ENCODE results near the gene GMPR2. TPM values are rescaled to one million over a fixed set of nuclear protein-coding genes. Genes with fewer than 3 reads are reported as not detected.

GMPR2 gene
- total RNA-seq, 1 experiment from 2014 or later: 85.8 TPM

GRCh38 chr14:24273422-24273998, 40.8 kb downstream of the GMPR2 start:
- CTCF ChIA-PET: interaction anchor here (0.5 kb wide), 1 partner anchor 547 kb away, joined by 7 read pairs; no protein-coding TSS in a partner anchor
- intact Hi-C loops (cut with micrococcal nuclease; ENCODE audit: unreplicated experiment): no loop called here
- BruUV-seq (replicated peaks): no TSS peak

GRCh38 chr14:24274101-24274543, 41.4 kb downstream of the GMPR2 start:
- DNase-seq (ENCODE audit: low spot score): no peak
- Histone ChIP-seq H3K4me1 (ENCODE audit: insufficient read depth, low read length, poor library complexity, severe bottlenecking) (peaks cover 4% of the 10 kb centered on the region), H3K27ac (ENCODE audit: low read depth, low read length, poor library complexity, severe bottlenecking) (no peak overlapping the region), H3K4me3 (ENCODE audit: low read depth, low read length, poor library complexity, severe bottlenecking) (no peak overlapping the region), H3K27me3 (replicated peaks; ENCODE audit: insufficient read depth, low read depth, low read length, poor library complexity) (no peaks in the 10 kb centered on the region), H3K9me3 (ENCODE audit: low read depth, low read length, poor library complexity, severe bottlenecking) (no peaks in the 10 kb centered on the region), H3K36me3 (ENCODE audit: insufficient read depth, low read length, poor library complexity, severe bottlenecking) (no peaks in the 10 kb centered on the region)
- CTCF ChIA-PET: no interaction called here
- POLR2A ChIA-PET (ENCODE audit: low non-redundant PET): no interaction called here
- intact Hi-C loops (cut with micrococcal nuclease; ENCODE audit: unreplicated experiment): no loop called here
- TF ChIP-seq EZH2 (IDR thresholded peaks at IDR 0.05; ENCODE audit: borderline replicate concordance, low read depth, low read length, poor library complexity, severe bottlenecking) (no peak), CTCF (conservative IDR thresholded peaks at IDR 0.05; ENCODE audit: low read depth, low read length) (no peak)
- no TSS peak for BruUV-seq (replicated peaks)

More at GRCh38 chr14:24273422-24273998, 40.8 kb downstream of the GMPR2 start:
- POLR2A ChIA-PET (ENCODE audit: low non-redundant PET): no interaction called here
- H3K36me3 ChIP-seq (ENCODE audit: insufficient read depth, low read length, poor library complexity, severe bottlenecking): no peaks in the 10 kb centered on the region
- no peak overlapping the region for H3K4me3 ChIP-seq (ENCODE audit: low read depth, low read length, poor library complexity, severe bottlenecking)
- H3K27ac ChIP-seq (ENCODE audit: low read depth, low read length, poor library complexity, severe bottlenecking): no peak overlapping the region
- peaks cover 4% of the 10 kb centered on the region for H3K4me1 ChIP-seq (ENCODE audit: insufficient read depth, low read length, poor library complexity, severe bottlenecking)
- no peaks in the 10 kb centered on the region for H3K9me3 ChIP-seq (ENCODE audit: low read depth, low read length, poor library complexity, severe bottlenecking)
- DNase-seq (ENCODE audit: low spot score): peak; percentile 10
- no peaks in the 10 kb centered on the region for H3K27me3 ChIP-seq (replicated peaks; ENCODE audit: insufficient read depth, low read depth, low read length, poor library complexity)
- TF ChIP-seq EZH2 (IDR thresholded peaks at IDR 0.05; ENCODE audit: borderline replicate concordance, low read depth, low read length, poor library complexity, severe bottlenecking) (no peak), CTCF (conservative IDR thresholded peaks at IDR 0.05; ENCODE audit: low read depth, low read length) (0 out of 2 replicates have a peak, but pooled peaks have one; percentile 14)

GRCh38 chr14:24277071-24277470, 44.3 kb downstream of the GMPR2 start:
- Histone ChIP-seq H3K27ac (ENCODE audit: low read depth, low read length, poor library complexity, severe bottlenecking) (no peak overlapping the region), H3K4me3 (ENCODE audit: low read depth, low read length, poor library complexity, severe bottlenecking) (no peak overlapping the region), H3K4me1 (ENCODE audit: insufficient read depth, low read length, poor library complexity, severe bottlenecking) (no peaks in the 10 kb centered on the region), H3K27me3 (replicated peaks; ENCODE audit: insufficient read depth, low read depth, low read length, poor library complexity) (no peaks in the 10 kb centered on the region), H3K9me3 (ENCODE audit: low read depth, low read length, poor library complexity, severe bottlenecking) (no peaks in the 10 kb centered on the region), H3K36me3 (ENCODE audit: insufficient read depth, low read length, poor library complexity, severe bottlenecking) (no peaks in the 10 kb centered on the region)
- DNase-seq (ENCODE audit: low spot score): no peak
- ChIA-PET CTCF (no interaction called here), POLR2A (ENCODE audit: low non-redundant PET) (interaction anchor here (0.5 kb wide), 1 partner anchor 723 kb away, joined by 10 read pairs; no protein-coding TSS in a partner anchor)
- no peak for TF ChIP-seq CTCF (conservative IDR thresholded peaks at IDR 0.05; ENCODE audit: low read depth, low read length)
- no peak for TF ChIP-seq EZH2 (IDR thresholded peaks at IDR 0.05; ENCODE audit: borderline replicate concordance, low read depth, low read length, poor library complexity, severe bottlenecking)
- BruUV-seq (replicated peaks): no TSS peak
- intact Hi-C loops (cut with micrococcal nuclease; ENCODE audit: unreplicated experiment): no loop called here
